HG03066 (cell line): ENCODE results near the gene FMNL2.

Experiments used
- ATAC-seq: cut with Tn5 transposase; IDR thresholded peaks from one replicate; pipeline ENCODE4 v1.9.1; 2021; ENCODE audit warnings: low read depth; ENCODE audit not compliant: unreplicated experiment

Gene FMNL2

GRCh38 chr2:152489364-152489763 lies 154.4 kb downstream of the FMNL2 start:
- ATAC-seq, result no peak

- no peak for ATAC-seq
These were observed 155.9 kb downstream of the FMNL2 start for GRCh38 chr2:152490686-152491455.

- no peak for ATAC-seq
These were observed 157.2 kb downstream of the FMNL2 start for GRCh38 chr2:152492131-152492530.

GRCh38 chr2:152492911-152493310 lies 157.9 kb downstream of the FMNL2 start:
- no peak for ATAC-seq

GRCh38 chr2:152493417-152493816 lies 158.4 kb downstream of the FMNL2 start:
- ATAC-seq, result no peak

GRCh38 chr2:152493945-152494528 lies 159.1 kb downstream of the FMNL2 start:
- ATAC-seq, result no peak

- ATAC-seq, result no peak
These were observed 161.4 kb downstream of the FMNL2 start for GRCh38 chr2:152496371-152496770.

- ATAC-seq, result peak; percentile 53
These were observed 162.6 kb downstream of the FMNL2 start for GRCh38 chr2:152497481-152498052.

GRCh38 chr2:152499331-152499816 lies 164.4 kb downstream of the FMNL2 start:
- ATAC-seq, result no peak

- ATAC-seq, result peak; percentile 42
These were observed 165.1 kb downstream of the FMNL2 start for GRCh38 chr2:152499896-152500735.

GRCh38 chr2:152500772-152501171 lies 165.8 kb downstream of the FMNL2 start:
- no peak for ATAC-seq

GRCh38 chr2:152501666-152502065 lies 166.7 kb downstream of the FMNL2 start:
- ATAC-seq, result no peak

GRCh38 chr2:152504618-152505017 lies 169.6 kb downstream of the FMNL2 start:
- no peak for ATAC-seq

GRCh38 chr2:152505495-152505906 lies 170.5 kb downstream of the FMNL2 start:
- ATAC-seq, result peak; percentile 65

- peak; percentile 69 for ATAC-seq
These were observed 171.9 kb downstream of the FMNL2 start for GRCh38 chr2:152506843-152507242.

- no peak for ATAC-seq
These were observed 172.9 kb downstream of the FMNL2 start for GRCh38 chr2:152507907-152508306.

- ATAC-seq, result no peak
These were observed 173.5 kb downstream of the FMNL2 start for GRCh38 chr2:152508446-152508845.

GRCh38 chr2:152509772-152510491 lies 175.0 kb downstream of the FMNL2 start:
- no peak for ATAC-seq

- ATAC-seq, result no peak
These were observed 175.6 kb downstream of the FMNL2 start for GRCh38 chr2:152510621-152511020.

GRCh38 chr2:152511981-152512380 lies 177.0 kb downstream of the FMNL2 start:
- ATAC-seq, result no peak
